Ishikawa (cell line): ENCODE measurements around the gene TMEM132A.

Experiments
- EP300 ChIP-seq: IDR thresholded peaks from 2 replicates; pipeline ENCODE4 v1.6.1; 2012; ENCODE audit warnings: borderline replicate concordance
- FOXM1 ChIP-seq: IDR thresholded peaks from 2 replicates; pipeline ENCODE4 v1.6.1; 2012; ENCODE audit warnings: low read depth, borderline replicate concordance

GRCh38 chr11:60917267-60917666 lies 7.0 kb upstream of the TMEM132A start:
- TF ChIP-seq FOXM1, result no peak
- no peak for TF ChIP-seq EP300
